Esophagus muscularis mucosa (tissue), 4 donors: ENCODE results near the gene TERB1. TPM values are rescaled to one million over a fixed set of nuclear protein-coding genes. Genes with fewer than 3 reads are reported as not detected.

ENCODE experiments used
- DNase-seq: peaks from one replicate; pipeline ENCODE4 v3.0.0-alpha.2; 2017; ENCODE audit errors: extremely low spot score
- H3K27ac ChIP-seq, 4 donors: fragments of 200-600 bp; sonication (generic); replicated peaks in 1 of 4; 1 replicate in 3 of 4; 2 replicates in 1 of 4; pipeline ENCODE4 v1.5.1; 2016 to 2019; ENCODE audit warnings: mild to moderate bottlenecking in 1 of 4
- H3K27me3 ChIP-seq, 4 donors: fragments of 200-600 bp; sonication (generic); one replicate each; pipeline versions ENCODE4 v1.5.1 to v1.6.0; 2016 to 2019
- H3K36me3 ChIP-seq, 4 donors: fragments of 200-600 bp; sonication (generic); one replicate each; pipeline ENCODE4 v1.5.1; 2016 to 2019
- H3K4me1 ChIP-seq, 4 donors: fragments of 200-600 bp; sonication (generic); one replicate each; pipeline ENCODE4 v1.5.1; 2016 to 2019
- H3K4me3 ChIP-seq, 4 donors: fragments of 200-600 bp; sonication (generic); 1 replicate in 2 of 4; 2 replicates in 2 of 4; pipeline ENCODE4 v1.5.1; 2016 to 2019; ENCODE audit warnings: mild to moderate bottlenecking in 4 of 4, moderate library complexity in 1 of 4
- H3K9me3 ChIP-seq, 4 donors: fragments of 200-600 bp; sonication (generic); 1 replicate in 3 of 4; 2 replicates in 1 of 4; pipeline ENCODE4 v1.5.1; 2016 to 2019
- CTCF ChIP-seq, 3 experiments: fragments of 200-600 bp in 2 of 3; fragments of 450-650 bp in 1 of 3; sonication (generic) in 2 of 3; IDR thresholded peaks; one replicate each; pipeline ENCODE4 v1.5.1; 2017 to 2019; ENCODE audit warnings: antibody characterized with exemption in 3 of 3, mild to moderate bottlenecking in 2 of 3, moderate library complexity in 1 of 3
- EP300 ChIP-seq: sonication (generic); formaldehyde crosslinking; IDR thresholded peaks from one replicate; pipeline ENCODE4 v1.6.1; 2017; ENCODE audit warnings: antibody characterized with exemption
- POLR2A ChIP-seq: fragments of 450-650 bp; IDR thresholded peaks from one replicate; pipeline ENCODE4 v1.6.1; 2017; ENCODE audit warnings: antibody characterized with exemption, moderate library complexity, mild to moderate bottlenecking, low read depth
- POLR2AphosphoS5 ChIP-seq, 2 donors: sonication (generic); formaldehyde crosslinking; IDR thresholded peaks; one replicate each; pipeline ENCODE4 v1.6.1; 2017; ENCODE audit warnings: antibody characterized with exemption in 2 of 2
- WGBS: methylation state at CpG from one replicate; pipeline ENCODE4 v1.1.5; 2018; 5-methylcytosine and 5-hydroxymethylcytosine counted together
- intact Hi-C: fragments of 100-400 bp; cut with DNase I; formaldehyde crosslinking; loops from one replicate; pipeline ENCODE4 v1.15.1; 2023
- total RNA-seq, 4 donors: library from RNA; depleted of rRNA; stranded (reverse); fragments of >200 nt; gene quantifications; one replicate each; pipeline versions ENCODE4 v1.1.0 to v1.2.1, GENCODE V29; 2016

TERB1 gene
- total RNA-seq, 4 donors from 2014 or later = not detected

DNA sequence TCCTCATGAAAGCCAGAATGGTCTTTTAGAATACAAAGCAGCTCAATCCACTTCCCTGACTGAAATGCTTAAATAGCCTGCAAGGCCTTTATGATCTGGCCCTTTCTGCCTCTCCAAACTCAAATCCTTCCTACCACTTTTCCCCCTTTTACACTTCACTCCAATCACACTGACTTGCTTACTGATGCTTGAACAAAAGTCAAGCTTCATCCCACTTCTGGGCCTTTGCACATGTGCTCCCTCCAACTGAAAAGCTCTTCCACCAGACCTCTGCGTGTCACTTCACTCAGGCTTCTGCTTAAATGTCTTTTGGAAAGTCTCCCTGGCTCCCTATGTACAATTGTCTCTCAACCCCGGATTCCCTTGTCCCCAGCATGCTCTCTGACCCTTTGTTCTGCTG, 13.3 kb upstream of the TERB1 start:
- intact Hi-C loops = no loop called here
- Histone ChIP-seq H3K36me3 (peaks cover 67 to 100% (median 91%) of the 10 kb centered on the region in 4 donors), H3K4me1 (no peaks in the 10 kb centered on the region), H3K27ac (no peak overlapping the region), H3K4me3 (no peak overlapping the region), H3K9me3 (no peaks in the 10 kb centered on the region), H3K27me3 (no peaks in the 10 kb centered on the region)
- DNase-seq = no peak
- TF ChIP-seq POLR2AphosphoS5 (IDR thresholded peaks at IDR 0.05) (no peak), EP300 (no peak), POLR2A (no peak), CTCF (IDR thresholded peaks at IDR 0.05) (no peak)
- 98% methylated on average over 2 of the region's 2 CpGs for WGBS

DNA sequence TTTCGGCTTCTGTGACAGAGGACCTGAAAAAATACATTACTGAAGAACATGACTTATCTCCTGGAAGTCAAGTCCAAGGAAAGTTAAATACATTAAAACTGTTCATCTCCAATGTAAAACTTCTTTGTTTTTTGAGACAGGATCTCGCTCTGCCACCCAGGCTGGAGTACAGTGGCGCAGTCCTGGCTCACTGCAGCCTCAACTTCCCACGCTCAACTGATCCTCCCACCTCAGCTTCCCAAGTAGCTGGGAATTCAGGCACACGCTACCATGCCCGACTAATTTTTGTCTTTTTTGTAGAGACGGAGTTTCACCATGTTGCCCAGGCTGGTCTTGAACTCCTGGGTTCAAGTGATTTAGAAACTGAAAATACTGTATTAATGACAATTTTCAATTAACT, 9.7 kb upstream of the TERB1 start:
- intact Hi-C loops = no loop called here
- no peak for TF ChIP-seq POLR2AphosphoS5 (IDR thresholded peaks at IDR 0.05)
- no peak for TF ChIP-seq POLR2A
- no peak for TF ChIP-seq CTCF (IDR thresholded peaks at IDR 0.05)
- no peak for TF ChIP-seq EP300
- 94% methylated on average over 7 of the region's 7 CpGs for WGBS
- DNase-seq = no peak
- no peak overlapping the region for H3K4me3 ChIP-seq
- no peaks in the 10 kb centered on the region for H3K9me3 ChIP-seq
- peaks cover 70 to 100% (median 89%) of the 10 kb centered on the region in 4 donors for H3K36me3 ChIP-seq
- H3K4me1 ChIP-seq = no peaks in the 10 kb centered on the region
- H3K27me3 ChIP-seq = no peaks in the 10 kb centered on the region
- no peak overlapping the region for H3K27ac ChIP-seq

- H3K36me3 ChIP-seq = peaks cover 74 to 100% (median 88%) of the 10 kb centered on the region in 4 donors
- no peaks in the 10 kb centered on the region for H3K9me3 ChIP-seq
- DNase-seq = no peak
- H3K4me1 ChIP-seq = no peaks in the 10 kb centered on the region
- 96% methylated on average over 4 of the region's 4 CpGs for WGBS
- H3K27me3 ChIP-seq = no peaks in the 10 kb centered on the region
- TF ChIP-seq EP300 (no peak), CTCF (IDR thresholded peaks at IDR 0.05) (no peak), POLR2AphosphoS5 (IDR thresholded peaks at IDR 0.05) (no peak), POLR2A (no peak)
- H3K27ac ChIP-seq = no peak overlapping the region
- H3K4me3 ChIP-seq = no peak overlapping the region
- intact Hi-C loops = no loop called here
Measured at GRCh38 chr16:66810391-66810790, 9.0 kb upstream of the TERB1 start.

GRCh38 chr16:66809765-66810164, 8.4 kb upstream of the TERB1 start:
- TF ChIP-seq POLR2AphosphoS5 (IDR thresholded peaks at IDR 0.05) = no peak
- TF ChIP-seq CTCF (IDR thresholded peaks at IDR 0.05) = no peak
- TF ChIP-seq POLR2A = no peak
- no peak for TF ChIP-seq EP300
- WGBS = 93% methylated on average over 4 of the region's 4 CpGs
- peaks cover 79 to 100% (median 89%) of the 10 kb centered on the region in 4 donors for H3K36me3 ChIP-seq
- no peak for DNase-seq
- intact Hi-C loops = no loop called here
- no peak overlapping the region for H3K27ac ChIP-seq
- no peaks in the 10 kb centered on the region for H3K27me3 ChIP-seq
- no peak overlapping the region for H3K4me3 ChIP-seq
- H3K9me3 ChIP-seq = no peaks in the 10 kb centered on the region
- no peaks in the 10 kb centered on the region for H3K4me1 ChIP-seq

- Histone ChIP-seq H3K9me3 (no peaks in the 10 kb centered on the region), H3K27ac (no peak overlapping the region), H3K4me1 (no peaks in the 10 kb centered on the region), H3K36me3 (peaks cover 42 to 65% (median 53%) of the 10 kb centered on the region in 4 donors), H3K4me3 (no peak overlapping the region), H3K27me3 (no peaks in the 10 kb centered on the region)
- 80% methylated on average over 5 of the region's 5 CpGs for WGBS
- no peak for DNase-seq
- intact Hi-C loops = no loop called here
- no peak for TF ChIP-seq POLR2A
- no peak for TF ChIP-seq CTCF (IDR thresholded peaks at IDR 0.05)
- no peak for TF ChIP-seq EP300
- no peak for TF ChIP-seq POLR2AphosphoS5 (IDR thresholded peaks at IDR 0.05)
Measured at GRCh38 chr16:66802159-66802558, 775 bp upstream of the TERB1 start.
